K562 treated with DMSO at 1 percent for 48 hours (cell line): Measurements from ENCODE around the gene RNF25. TPM values are rescaled to one million over a fixed set of nuclear protein-coding genes. Genes with fewer than 3 reads are reported as not detected.

ENCODE experiments used
- total RNA-seq: library from RNA; unstranded; fragments of 300-600 nt; gene quantifications from 2 replicates; pipeline ENCODE4 v1.2.3, GENCODE V29; 2022; ENCODE audit warnings: low replicate concordance; ENCODE audit errors: extremely low read depth

RNF25 gene, protein sequence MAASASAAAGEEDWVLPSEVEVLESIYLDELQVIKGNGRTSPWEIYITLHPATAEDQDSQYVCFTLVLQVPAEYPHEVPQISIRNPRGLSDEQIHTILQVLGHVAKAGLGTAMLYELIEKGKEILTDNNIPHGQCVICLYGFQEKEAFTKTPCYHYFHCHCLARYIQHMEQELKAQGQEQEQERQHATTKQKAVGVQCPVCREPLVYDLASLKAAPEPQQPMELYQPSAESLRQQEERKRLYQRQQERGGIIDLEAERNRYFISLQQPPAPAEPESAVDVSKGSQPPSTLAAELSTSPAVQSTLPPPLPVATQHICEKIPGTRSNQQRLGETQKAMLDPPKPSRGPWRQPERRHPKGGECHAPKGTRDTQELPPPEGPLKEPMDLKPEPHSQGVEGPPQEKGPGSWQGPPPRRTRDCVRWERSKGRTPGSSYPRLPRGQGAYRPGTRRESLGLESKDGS
- not detected in 2 replicates for total RNA-seq

DNA sequence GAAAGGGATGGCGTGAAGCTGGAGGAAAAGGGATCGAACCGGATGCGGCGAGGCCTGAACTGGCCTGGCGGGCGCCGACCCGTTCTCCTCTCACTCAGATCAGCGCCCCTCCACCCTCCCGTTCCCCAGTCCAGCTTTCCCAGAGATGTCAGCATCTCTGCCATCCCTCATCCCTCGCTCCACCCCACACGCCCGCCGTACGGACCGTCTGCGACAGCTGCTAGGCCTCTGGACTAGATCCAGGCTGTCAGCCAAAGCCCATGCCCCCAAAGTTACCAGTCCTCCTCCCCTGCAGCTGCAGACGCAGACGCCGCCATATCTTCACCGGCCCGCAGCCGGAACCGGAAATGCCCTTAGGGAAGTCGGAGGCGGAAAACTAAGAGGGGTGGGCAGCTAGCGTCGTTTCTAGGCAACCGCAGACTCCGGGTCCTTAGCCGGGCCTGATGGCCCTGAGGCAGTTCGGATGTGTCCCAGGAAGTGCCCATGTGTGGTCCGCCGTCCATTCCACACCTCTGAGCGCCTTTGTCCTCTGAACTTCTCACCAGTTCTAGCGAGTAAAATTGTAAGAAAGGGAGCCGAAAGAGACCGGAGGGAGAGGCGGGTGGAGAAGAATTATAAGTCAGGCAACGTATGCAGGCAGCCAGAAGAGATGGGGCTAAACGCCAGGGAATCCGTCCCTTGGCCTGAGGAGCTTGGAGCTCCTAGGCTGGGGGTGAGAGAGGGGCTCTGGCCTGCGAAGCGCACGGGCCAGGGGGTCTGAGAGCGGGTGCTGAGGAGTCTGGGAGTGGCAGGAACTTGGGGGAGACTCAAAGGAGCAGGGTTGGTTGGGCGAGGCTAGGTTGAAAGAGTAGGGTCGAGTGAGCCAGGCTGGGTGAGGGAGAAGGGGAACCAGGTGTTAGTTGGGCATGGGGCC lies at the start of gene RNF25, which contains the start of gene STK36:
Gene RNF25 (minus strand): TSS at position 349 of the 913 bp plus-strand sequence. CDS start 32 bp downstream, at position 317.
Gene STK36 (plus strand): TSS at position 433 of the 913 bp plus-strand sequence. CDS start 744 bp downstream, outside the sequence.

DNA sequence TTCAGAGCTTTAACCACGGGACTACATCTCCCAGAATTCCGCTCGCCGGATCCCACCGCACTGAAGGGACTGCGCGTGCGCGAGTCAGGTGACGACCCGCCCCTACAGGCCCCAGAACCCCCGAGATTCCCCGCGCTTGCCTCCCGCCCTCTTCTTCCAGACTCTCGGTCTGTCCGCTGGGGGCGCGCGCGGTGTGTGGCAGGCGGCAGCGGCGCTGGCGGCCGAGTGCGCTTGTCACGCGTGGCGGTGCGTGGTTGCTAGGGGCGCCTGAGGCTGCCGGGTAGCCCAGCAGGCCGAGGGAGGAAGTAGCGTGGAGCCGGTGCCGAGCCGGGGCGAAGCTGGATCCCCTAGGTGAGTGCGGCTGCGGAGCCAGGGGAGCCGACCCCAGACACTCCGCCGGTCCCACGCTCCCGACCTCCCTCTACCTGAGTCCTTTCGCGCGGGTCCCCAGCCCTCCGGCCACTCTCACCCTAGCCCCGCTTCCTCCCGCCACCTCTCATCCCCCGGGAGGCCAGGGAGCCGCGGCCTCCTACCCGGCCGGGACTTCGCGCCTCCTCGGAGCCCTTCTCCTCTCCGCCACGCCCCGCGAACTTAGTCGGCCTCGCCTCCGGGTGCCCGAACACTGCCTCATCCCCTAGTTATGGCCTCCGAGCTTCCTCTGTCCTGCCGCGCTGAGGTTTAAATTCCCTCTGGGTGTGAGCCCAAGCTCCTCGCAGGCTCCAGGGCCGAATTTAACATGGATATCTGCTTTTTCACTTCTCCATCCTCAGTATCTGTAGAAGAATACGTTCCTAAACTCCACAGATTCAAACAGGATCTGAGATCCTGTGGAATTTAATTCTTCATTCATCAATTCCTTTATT lies 39.1 kb upstream of the RNF25 start, which contains the start of gene TTLL4:
Gene TTLL4 (plus strand): TSS at position 149 of the 863 bp plus-strand sequence. CDS start 26,842 bp downstream, outside the sequence.

DNA sequence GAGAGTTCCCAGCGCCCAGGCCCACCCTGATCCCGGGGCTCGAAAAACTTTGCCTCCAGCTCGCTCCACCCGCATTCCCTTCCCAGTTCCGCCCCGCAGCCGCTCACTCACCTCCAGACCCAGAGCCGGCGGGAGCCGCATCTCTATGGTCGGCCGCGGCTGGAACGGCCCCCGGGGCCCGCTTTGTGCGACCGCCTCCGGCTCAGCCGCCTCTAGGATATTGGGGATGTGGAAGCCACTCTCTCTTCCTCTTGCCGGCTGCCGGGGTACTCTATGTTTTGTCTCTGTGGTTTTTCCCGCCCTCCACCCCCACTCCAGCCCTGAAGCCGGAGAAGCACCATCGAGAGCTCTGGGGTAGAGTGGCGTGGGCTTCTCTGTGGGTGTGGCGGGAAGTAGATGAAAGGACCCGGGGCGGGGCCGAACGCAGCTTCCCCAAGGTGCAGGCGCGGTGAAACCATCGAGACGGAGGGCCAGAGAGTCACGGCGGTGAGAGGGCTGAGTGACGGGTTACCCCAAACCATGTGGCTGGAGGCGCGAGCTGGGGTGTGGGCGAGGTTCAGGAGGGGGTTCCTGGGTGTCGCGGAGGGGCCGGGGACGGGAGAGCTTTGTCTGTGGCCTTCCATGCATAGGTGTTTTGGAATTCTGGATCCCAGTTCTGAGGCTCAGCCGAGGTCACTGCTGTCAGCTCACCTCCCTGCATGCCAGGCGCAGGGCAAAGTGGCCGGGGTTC lies 12.4 kb downstream of the RNF25 start, which contains the start of the genes BCS1L and ZNF142:
Gene BCS1L (plus strand): TSS at position 426 of the 730 bp plus-strand sequence. CDS start 1,305 bp downstream, outside the sequence.
Gene ZNF142 (minus strand): TSS at position 366 of the 730 bp plus-strand sequence. CDS start 3,194 bp downstream, outside the sequence.

Other genes starting within 250 kb of the RNF25 start
- not detected in 2 replicates for gene USP37, start 103.7 kb downstream of the RNF25 start, total RNA-seq
- gene CNOT9, start 103.2 kb downstream of the RNF25 start, total RNA-seq, result not detected in 2 replicates
- not detected in 2 replicates for gene PLCD4, start 64.1 kb downstream of the RNF25 start, total RNA-seq
- not detected in 2 replicates for gene ZNF142, start 12.4 kb downstream of the RNF25 start, total RNA-seq
- gene BCS1L, start 12.3 kb downstream of the RNF25 start, total RNA-seq, result not detected in 2 replicates
- gene STK36, start 84 bp upstream of the RNF25 start, total RNA-seq, result not detected in 2 replicates
- gene TTLL4, start 38.8 kb upstream of the RNF25 start, total RNA-seq, result not detected in 2 replicates
- not detected in 2 replicates for gene CYP27A1, start 110.1 kb upstream of the RNF25 start, total RNA-seq
- gene PRKAG3, start 159.8 kb upstream of the RNF25 start, total RNA-seq, result not detected in 2 replicates
- not detected in 2 replicates for gene WNT6, start 187.8 kb upstream of the RNF25 start, total RNA-seq
- gene WNT10A, start 208.8 kb upstream of the RNF25 start, total RNA-seq, result not detected in 2 replicates